HG03457 (cell line): ENCODE measurements around the gene DNMBP.
"Not testable (repeated sequence)": the region's sequence is repeated elsewhere in the genome, so short reads cannot be mapped to it uniquely, and the experiment has no call there.

Experiments
- ATAC-seq: cut with Tn5 transposase; IDR thresholded peaks from one replicate; pipeline ENCODE4 v1.9.1; 2021; ENCODE audit warnings: moderate number of reproducible peaks; ENCODE audit not compliant: unreplicated experiment

Gene DNMBP

DNA sequence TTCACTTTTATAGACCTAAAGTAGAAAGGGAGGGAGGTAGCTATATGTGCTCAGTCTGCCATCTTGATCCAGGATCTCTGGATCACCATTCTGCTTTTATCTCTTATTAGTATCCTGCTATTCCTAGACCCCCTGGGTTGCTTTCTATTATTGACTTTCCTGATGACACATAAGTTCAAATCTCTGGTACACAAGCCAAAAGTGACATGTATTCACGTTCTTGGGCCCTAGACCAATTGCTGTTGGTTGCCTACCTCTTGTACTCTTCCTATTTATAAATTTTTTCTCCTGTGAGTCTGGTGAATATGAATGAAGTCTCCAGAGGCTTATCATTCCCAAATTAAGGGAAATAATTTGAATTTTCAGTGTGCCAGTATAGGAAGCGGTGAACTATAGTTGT, 56.9 kb downstream of the DNMBP start:
- ATAC-seq, result no peak

GRCh38 chr10:99946051-99946450, 63.7 kb downstream of the DNMBP start:
- ATAC-seq, result not testable (repeated sequence)

GRCh38 chr10:99945263-99945662, 64.5 kb downstream of the DNMBP start:
- no peak for ATAC-seq

- ATAC-seq, result no peak
These were observed 64.9 kb downstream of the DNMBP start for GRCh38 chr10:99944860-99945259.

DNA sequence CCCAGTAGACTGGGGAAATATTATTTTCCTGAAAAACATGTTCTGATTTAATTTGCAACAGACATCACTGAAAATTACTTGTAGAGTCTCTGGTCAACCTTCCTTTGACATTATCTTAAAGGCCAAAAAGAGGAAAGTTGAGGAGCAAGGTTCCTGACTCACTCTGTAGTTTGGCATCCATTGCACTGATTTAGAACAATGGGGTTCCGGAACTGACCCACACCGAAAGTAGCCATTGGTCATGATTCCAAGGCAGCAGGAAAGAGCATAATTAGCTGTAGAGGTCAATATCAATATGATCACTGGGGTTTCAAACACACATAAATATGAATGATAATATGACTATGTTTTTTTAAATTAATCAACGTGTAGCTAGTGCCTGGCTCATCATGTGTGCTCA, 65.8 kb downstream of the DNMBP start:
- ATAC-seq, result no peak

- ATAC-seq, result no peak
These were observed 67.6 kb downstream of the DNMBP start for GRCh38 chr10:99941942-99942820.

- ATAC-seq, result peak; percentile 74
These were observed 71.2 kb downstream of the DNMBP start for GRCh38 chr10:99938563-99938962.

DNA sequence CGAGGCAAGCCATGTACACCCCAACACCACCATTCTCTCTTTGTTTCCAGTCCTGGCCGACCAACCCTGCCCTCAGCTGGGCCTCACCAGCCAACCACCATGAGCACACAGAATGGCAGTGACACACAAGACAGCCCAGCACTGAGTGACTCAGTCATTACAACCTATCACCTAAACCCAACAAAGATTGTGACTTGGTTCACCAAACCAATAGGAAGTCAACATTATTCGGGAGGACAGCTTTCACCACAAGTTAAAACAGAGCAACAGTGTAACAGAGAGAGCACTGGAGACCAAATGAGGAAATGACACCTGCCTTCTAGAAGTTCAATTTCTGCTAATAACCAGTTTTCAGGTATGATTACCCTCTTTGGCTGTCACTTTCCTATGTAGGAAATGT, 72.1 kb downstream of the DNMBP start:
- no peak for ATAC-seq

GRCh38 chr10:99932203-99932957, 77.4 kb downstream of the DNMBP start:
- not testable (repeated sequence) for ATAC-seq

DNA sequence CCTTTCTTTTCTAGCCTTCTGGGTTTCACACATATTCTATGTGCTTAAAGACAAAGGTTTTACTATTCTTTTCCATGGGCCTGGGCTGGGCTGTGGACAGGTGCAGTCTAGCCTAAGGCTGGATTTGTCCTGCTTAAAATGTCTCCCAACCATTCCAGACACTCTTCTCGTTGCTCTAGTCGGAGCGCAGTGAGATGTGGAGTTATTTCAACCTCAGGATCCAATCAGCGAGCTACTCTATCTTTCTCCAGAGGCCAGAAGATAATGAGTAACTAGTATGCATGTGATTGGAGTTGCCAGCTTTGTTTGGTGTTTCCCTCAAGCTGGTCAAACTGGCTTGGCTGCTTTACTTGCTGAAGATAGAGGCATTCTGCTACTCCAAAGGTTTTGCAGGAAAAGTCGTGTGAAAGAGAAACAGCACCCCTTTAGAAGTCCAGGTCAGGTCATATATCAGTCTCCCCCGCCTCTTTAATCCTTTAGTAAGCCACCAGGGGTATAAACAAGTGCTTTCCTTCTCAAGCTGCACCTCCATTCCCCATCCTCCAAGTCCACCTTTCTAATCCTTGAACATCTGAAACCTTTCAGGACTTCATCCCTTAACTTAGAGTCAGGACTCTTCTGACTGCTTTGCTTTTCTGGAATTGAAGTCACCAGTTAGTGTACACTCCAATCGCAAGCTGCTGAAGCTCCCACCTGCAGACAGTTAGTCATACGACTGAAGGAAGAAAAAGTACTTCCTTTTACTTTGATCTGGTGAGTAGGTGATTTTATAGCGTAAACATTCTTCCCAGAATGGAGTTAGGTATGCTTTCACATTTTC, 78.8 kb downstream of the DNMBP start:
- no peak for ATAC-seq

- no peak for ATAC-seq
These were observed 80.4 kb downstream of the DNMBP start for GRCh38 chr10:99929360-99929759.

GRCh38 chr10:99927721-99928280, 81.9 kb downstream of the DNMBP start:
- ATAC-seq, result no peak

DNA sequence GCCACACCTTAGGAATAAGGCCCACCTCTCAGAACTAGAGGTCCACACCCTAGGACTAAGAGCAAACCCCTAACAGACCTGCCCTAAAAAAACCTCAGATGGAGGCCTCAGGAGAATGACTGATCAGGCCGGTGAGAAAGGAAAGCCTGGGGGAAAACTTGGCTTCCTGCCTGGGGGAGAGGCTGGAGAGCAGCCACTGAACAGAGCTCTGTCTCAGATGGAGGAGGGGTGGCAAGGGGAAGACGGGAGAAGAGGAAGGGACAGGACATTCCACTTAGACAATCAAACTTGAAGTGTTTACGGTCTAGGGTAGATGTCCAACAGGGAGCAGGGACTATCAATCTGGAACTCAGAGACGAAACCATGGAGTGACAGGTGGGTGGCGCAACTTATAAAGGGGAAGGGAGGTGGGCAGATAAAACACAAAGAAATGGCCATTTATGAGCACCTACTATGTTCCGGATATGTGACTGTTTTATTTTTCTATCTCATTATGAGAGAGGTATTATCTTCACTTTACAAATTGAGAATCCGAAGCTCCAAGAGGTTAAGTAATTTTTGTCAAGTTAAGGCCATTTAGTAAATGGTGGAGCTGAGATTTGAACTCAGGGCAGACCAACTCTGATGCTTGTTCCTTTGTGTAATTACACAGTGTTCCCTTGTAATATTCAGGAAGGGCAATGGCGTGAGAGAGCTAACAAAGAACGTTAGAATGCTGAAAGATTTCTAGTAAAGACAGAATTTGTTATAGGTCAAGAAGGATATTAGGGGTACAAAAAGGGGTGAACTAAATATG, 82.6 kb downstream of the DNMBP start:
- no peak for ATAC-seq

GRCh38 chr10:99924451-99925255, 85.1 kb downstream of the DNMBP start:
- ATAC-seq, result no peak

- no peak for ATAC-seq
These were observed 87.8 kb downstream of the DNMBP start for GRCh38 chr10:99921948-99922347.

- ATAC-seq, result no peak
These were observed 88.8 kb downstream of the DNMBP start for GRCh38 chr10:99920901-99921300.

DNA sequence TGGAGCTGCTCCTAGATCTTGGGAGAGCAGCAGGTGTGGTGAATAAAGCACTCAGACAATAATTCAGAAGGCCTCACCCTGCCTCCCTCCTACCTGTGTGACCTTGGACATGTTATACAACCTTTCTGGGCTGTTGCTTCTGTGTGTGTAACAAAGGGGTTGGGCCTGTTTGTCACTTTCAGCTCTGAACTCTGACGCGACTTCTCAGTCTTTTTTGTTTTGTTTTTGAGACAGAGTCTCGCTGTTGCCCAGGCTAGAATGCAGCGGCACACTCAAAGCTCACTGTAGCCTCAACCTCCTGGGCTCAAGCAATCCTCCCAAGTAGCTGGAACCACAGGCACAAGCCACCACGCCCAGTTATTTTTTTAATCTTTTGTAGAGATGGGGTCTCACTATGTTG, 89.3 kb downstream of the DNMBP start:
- no peak for ATAC-seq

- ATAC-seq, result no peak
These were observed 91.6 kb downstream of the DNMBP start for GRCh38 chr10:99917963-99918825.
